Measurements from ENCODE around the gene KRT9.

GRCh38 chr17:41589301-41589700, 17.4 kb upstream of the KRT9 start:
- no peak for TF ChIP-seq ELF4 (IDR thresholded peaks at IDR 0.05)
- TF ChIP-seq ZNF384 (IDR thresholded peaks at IDR 0.05), result no peak

Data from HEK293T (cell line).